SK-N-SH treated with all-trans-retinoic acid at 6 μM for 48 hours (cell line): Measurements from ENCODE around the gene SLCO3A1.

Experiments
- ARNTL ChIP-seq: fragments of 450-650 bp; formaldehyde crosslinking; IDR thresholded peaks from 2 replicates; pipeline ENCODE4 v1.5.0; 2020; ENCODE audit warnings: low read depth, mild to moderate bottlenecking, moderate library complexity, borderline replicate concordance
- PATZ1 ChIP-seq: fragments of 250-450 bp; sonication (Bioruptor Pico); IDR thresholded peaks from 2 replicates; pipeline ENCODE4 v1.8.0; 2020; ENCODE audit warnings: mild to moderate bottlenecking, moderate library complexity, borderline replicate concordance
- POU6F1 ChIP-seq: fragments of 250-450 bp; sonication (Bioruptor Pico); IDR thresholded peaks from 2 replicates; pipeline ENCODE4 v1.8.0; 2021; ENCODE audit warnings: low read depth, mild to moderate bottlenecking, moderate library complexity, borderline replicate concordance
- RARB ChIP-seq: fragments of 250-450 bp; sonication (Bioruptor Pico); IDR thresholded peaks from 2 replicates; pipeline ENCODE4 v1.8.0; 2021; ENCODE audit warnings: mild to moderate bottlenecking, moderate library complexity
- SNAI2 ChIP-seq: fragments of 250-450 bp; sonication (Bioruptor Pico); IDR thresholded peaks from 2 replicates; pipeline ENCODE4 v1.5.0; 2020; ENCODE audit warnings: mild to moderate bottlenecking, moderate library complexity
- TOX ChIP-seq: fragments of 250-450 bp; sonication (Bioruptor Pico); IDR thresholded peaks from 2 replicates; pipeline ENCODE4 v1.8.0; 2021; ENCODE audit warnings: mild to moderate bottlenecking, moderate library complexity, borderline replicate concordance
- ZC3H10 ChIP-seq: fragments of 250-450 bp; sonication (Bioruptor Pico); IDR thresholded peaks from 2 replicates; pipeline ENCODE4 v1.5.1; 2021; ENCODE audit warnings: mild to moderate bottlenecking, moderate library complexity
- ZFP3 ChIP-seq: fragments of 250-450 bp; sonication (Bioruptor Pico); IDR thresholded peaks from 2 replicates; pipeline ENCODE4 v1.5.0; 2020; ENCODE audit warnings: mild to moderate bottlenecking, moderate library complexity
- ZNF70 ChIP-seq: fragments of 450-650 bp; formaldehyde crosslinking; IDR thresholded peaks from 2 replicates; pipeline ENCODE4 v1.5.0; 2020; ENCODE audit warnings: mild to moderate bottlenecking, moderate library complexity

- TF ChIP-seq TOX (CRISPR knock-in tag) (no peak), ZC3H10 (CRISPR knock-in tag) (no peak), PATZ1 (no peak), ZFP3 (CRISPR knock-in tag) (no peak), POU6F1 (no peak), SNAI2 (CRISPR knock-in tag) (no peak), ARNTL (CRISPR knock-in tag) (no peak), RARB (CRISPR knock-in tag) (no peak), ZNF70 (CRISPR knock-in tag) (no peak)
Observed at GRCh38 chr15:92033723-92034122, 180.2 kb downstream of the SLCO3A1 start.
